ENCODE results near the gene MTIF3.

The MTIF3 gene

DNA sequence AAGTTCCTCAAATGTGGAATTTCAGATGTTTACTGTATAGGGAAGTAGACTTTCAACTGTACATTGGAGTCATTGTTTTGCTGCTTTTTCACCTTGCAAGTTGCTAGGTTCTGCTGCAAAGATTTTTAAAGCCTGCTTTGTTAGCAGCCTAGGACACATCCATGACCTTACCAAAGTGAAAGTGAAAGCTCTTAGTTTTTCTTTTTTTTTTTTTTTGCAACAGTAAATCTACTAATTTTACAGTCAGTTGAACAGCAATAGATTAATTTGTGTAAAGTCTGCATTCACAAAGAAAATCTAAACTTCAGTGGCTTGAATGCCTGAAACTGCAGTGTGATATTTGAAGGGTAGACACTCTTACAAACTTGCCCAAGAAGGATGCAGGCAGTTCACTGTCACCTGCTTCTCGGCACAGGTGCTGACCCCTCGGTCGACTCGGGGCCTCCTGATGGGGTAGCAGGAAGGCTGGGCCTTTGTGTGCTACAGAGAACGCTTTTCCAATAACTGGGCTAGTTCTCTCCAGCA is 5.0 kb upstream of the MTIF3 start:
- DNase-seq (ENCODE audit: low spot score), result no peak

DNA sequence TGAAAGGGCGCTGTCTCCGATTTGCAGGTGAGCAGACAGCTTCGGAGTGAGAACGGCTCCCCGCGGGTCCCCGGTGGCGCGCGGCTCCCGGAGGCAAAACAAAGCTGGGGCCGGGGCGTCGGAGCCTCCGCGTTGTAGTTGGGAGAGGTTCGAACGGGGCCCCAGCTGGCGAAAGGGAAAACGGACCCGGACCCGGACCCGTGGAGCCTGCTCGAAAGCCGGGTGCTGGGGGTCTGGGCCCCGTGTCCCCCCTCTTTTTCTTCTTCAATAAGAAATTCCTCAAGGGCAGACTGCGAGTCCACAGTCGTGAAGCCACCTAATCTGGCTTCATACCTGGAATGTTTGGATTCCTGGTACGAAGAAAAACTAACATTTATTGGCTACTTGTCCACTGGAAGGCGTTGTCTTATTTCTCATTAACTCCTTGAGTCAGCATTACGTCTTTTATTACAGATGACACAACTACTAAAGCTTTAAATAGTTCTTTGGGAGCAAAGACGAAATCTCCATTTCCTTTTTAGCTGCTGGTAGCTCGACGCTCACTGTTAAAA is 632 bp upstream of the MTIF3 start:
- DNase-seq (ENCODE audit: low spot score), result no peak

DNA sequence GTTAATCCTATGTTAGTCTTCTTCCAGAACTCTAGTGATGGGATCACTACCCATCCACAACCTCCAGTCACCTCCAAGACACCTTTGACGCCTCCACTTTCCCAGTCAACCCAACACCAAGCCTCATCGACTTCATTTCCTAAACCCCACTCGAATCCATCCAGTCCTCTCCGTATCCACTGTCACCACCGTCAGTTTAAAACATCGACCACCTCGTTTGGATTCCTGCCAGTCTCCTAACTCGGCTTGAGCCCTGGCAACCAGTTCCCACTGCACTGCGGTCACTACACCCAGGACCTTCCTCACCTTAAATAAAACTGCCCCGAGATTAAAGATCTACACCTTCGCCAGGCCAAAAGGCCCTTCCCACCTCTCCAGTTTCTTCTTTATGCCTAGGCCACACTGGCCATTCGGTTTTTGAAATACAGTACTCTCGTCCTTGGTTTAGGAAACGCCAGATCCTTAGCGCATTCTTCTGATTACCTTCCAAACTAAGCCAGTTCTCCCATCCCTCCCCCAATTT is 1.2 kb downstream of the MTIF3 start:
- no peak for DNase-seq (ENCODE audit: low spot score)

- no peak for DNase-seq (ENCODE audit: low spot score)
Measured at GRCh38 chr13:27448308-27448707, 2.1 kb downstream of the MTIF3 start.

DNA sequence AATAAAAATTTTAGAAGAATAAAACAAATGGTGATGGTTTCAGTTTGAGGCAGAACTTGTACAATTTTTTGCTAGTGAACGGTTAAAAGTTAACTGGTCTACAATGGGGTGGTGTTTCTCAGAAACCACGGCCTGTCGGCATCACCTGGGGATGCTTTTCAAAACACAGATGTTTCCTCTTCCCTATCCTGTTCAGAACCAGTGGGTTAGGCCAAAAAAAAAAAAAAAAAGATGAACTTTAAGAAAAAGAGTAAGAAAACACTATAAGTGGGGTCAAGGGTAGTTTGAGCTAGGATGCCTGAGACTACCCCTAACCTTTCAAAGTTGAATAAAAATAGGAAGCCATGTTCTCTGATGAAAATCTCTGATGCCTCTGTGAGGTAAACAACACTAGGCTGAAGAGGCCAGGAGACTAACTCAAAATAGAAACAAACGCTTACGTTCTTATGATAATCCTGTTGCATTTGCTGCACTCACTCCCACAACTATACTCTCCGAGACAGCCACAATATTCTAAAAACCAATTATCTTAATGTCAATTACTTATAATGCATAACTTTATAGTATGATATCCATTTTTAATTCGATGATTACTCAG is 3.3 kb downstream of the MTIF3 start:
- DNase-seq (ENCODE audit: low spot score), result no peak

DNA sequence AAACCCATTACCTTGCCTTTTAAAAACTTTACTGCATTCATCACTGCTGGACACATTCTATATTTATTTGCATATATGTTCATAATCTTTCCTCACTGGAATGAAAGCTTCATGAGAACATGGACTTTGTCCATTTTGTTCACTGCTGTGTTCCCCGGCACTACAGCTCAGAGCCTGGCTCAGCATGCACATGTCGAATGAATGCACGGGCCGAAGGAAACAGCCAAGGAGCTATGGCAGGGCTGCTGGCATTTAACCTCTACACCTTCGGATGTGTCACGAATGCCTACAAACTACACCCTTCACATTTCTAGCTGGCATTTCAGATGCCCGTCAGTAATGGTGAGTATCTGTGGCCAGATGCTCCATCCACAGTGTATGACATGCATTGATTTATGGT is 7.6 kb downstream of the MTIF3 start:
- no peak for DNase-seq (ENCODE audit: low spot score)

DNA sequence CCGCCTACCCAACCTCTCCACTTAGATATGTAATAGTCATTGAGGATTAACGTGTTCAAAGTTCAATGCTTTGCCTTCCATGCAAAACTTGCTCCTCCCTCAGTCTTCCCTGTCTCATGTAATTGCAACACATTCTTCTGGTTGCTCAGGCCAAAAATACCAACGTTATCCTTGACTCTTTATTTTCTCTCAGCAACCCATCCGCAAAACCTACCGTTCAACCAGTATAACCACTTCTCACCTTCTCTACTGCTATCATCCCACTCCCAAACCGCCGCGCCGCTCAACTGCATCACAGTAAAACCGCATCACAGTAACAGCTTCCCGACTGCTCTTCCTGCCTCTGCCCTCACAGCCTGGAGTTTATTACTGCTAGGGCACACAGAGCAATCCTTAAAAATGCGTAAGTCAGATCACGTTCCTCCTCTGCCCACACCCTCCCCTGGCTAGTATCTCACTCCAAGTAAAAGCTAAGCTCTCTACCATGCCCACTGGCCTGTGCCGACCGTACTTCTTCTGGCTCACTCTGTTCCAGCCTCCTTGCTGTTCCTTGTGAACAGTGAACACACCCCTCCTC is 8.2 kb downstream of the MTIF3 start:
- no peak for DNase-seq (ENCODE audit: low spot score)

GRCh38 chr13:27440408-27440807 is 10.0 kb downstream of the MTIF3 start:
- DNase-seq (ENCODE audit: low spot score), result no peak

GRCh38 chr13:27437126-27437525 is 13.2 kb downstream of the MTIF3 start:
- no peak for DNase-seq (ENCODE audit: low spot score)

- no peak for DNase-seq (ENCODE audit: low spot score)
Measured at GRCh38 chr13:27432611-27433210, 17.7 kb downstream of the MTIF3 start.

- DNase-seq (ENCODE audit: low spot score), result no peak
Measured at GRCh38 chr13:27432180-27432579, 18.2 kb downstream of the MTIF3 start.

GRCh38 chr13:27428160-27428559 is 22.2 kb downstream of the MTIF3 start:
- DNase-seq (ENCODE audit: low spot score), result no peak

DNA sequence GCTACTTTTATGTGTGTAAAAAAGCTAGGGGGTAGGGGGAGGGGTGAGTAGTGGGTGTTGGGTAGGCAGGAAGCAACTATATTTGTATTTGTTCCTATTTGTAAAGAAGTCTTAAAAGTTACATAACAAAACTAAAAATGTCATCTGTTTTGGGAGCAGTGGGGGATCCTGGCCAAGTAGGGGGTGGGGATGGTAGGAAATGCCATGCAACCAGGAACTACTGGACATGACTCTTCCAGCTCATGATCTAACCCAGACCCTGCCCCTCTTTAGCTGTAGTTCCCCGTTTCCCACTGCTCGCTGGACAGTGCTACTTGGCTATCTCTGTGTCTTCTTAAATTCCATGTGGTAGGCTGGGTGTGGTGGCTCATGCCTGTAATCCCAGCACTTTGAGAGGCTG is 22.7 kb downstream of the MTIF3 start:
- DNase-seq (ENCODE audit: low spot score), result no peak

DNA sequence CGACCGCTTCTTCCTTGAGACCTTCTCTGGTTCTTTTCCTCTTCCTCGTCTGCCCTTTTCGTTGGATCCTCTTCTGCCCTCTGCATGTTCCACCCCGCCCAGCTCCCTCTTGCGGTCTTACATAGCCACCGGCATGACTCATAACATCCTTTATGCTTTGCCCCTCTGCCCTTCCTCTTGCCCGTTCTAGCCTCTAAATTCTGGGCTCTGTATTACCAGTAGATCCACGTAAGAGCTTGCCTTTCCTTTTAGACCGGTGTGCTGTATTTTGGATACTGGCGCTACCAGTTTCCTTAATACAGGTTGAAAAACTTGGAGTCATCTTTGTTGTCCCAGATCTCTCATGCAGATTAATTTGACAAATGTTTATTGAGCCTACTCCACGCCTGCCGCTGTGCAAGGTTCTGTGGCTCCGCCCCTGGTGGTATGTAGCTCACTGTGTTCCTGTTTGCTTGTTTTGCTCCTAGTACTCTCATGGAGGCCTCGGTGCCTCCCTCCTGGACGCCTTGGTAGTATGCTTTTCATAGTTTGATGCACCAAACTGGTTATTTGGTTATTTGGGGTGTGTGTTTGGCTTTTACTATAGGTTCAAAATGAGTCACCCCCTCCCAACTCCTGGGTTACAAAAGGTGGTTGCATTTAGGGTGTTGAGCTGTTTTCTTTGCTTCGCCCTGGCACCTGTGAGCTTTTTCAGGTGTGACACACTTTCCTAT is 24.3 kb downstream of the MTIF3 start:
- peak; percentile 58 for DNase-seq (ENCODE audit: low spot score)

- no peak for DNase-seq (ENCODE audit: low spot score)
Measured at GRCh38 chr13:27425158-27425917, 25.0 kb downstream of the MTIF3 start.

- peak; percentile 82 for DNase-seq (ENCODE audit: low spot score)
Measured at GRCh38 chr13:27424246-27425157, 25.9 kb downstream of the MTIF3 start, which contains the start of gene GTF3A. TSS of gene GTF3A (plus strand) at chr13:27424619.

GRCh38 chr13:27423333-27423732 is 27.0 kb downstream of the MTIF3 start:
- no peak for DNase-seq (ENCODE audit: low spot score)

DNA sequence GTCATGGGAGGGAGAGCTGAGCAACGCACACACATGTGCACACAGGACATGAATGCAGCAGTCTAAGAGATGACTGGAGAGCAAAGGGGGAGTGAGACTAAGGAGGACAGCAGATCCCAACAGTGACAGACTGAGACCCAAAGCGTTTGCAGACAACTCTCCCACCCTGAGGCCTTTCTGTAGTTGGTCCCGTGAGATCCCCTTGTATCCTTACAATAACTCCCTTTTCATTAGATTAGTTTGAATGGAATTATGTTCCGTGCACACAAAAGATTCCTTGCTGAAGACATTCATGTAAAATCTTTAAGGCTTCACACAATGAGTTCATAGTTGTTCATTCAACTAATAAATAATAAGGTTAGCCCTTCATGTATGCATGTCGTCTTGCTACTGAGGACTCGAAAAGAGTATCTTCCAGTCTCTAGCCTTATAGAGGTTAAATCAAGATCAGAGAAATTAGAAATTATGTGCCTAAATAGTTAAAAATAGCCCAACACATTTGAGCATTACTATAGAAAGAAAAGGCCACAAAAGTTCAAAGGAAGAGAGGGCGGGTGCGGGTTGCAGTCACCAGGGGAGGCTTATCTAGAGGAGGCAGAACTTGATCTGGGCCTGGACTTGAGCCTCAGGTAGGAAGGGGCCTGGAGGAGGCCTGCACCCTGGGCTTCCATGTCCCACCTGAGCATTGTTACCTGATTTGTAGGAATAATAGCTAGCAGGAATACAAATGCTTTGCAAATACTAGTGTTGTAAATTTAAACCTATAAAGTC is 29.1 kb downstream of the MTIF3 start:
- no peak for DNase-seq (ENCODE audit: low spot score)

- DNase-seq (ENCODE audit: low spot score), result no peak
Measured at GRCh38 chr13:27419328-27419727, 31.0 kb downstream of the MTIF3 start.

All from SK-N-DZ (cell line).